ENCODE data around the gene NAPSA. TPM values are rescaled to one million over a fixed set of nuclear protein-coding genes. Genes with fewer than 3 reads are reported as not detected.

NAPSA gene
- total and polyA plus RNA-seq, 7 experiments from 2014 or later = 0.72 to 8.2 (median 3.6) TPM

- DNase-seq = peak in 7 of 9 donors; percentile 36 to 74 (median 57)
- Mint-ChIP-seq H3K27ac (peak overlapping the region; percentile 71 to 100 (median 99)), H3K27me3 (no peaks in the 10 kb centered on the region), H3K4me3 (peak overlapping the region; percentile 62 to 100 (median 96)), H3K36me3 (peaks cover 11 to 26% (median 16%) of the 10 kb centered on the region in 5 donors), H3K9me3 (no peaks in the 10 kb centered on the region), H3K4me1 (peaks cover 12 to 37% (median 24%) of the 10 kb centered on the region in 7 donors)
- ChIA-PET CTCF (no interaction called here), POLR2A (no interaction called here)
- no peak overlapping the region for H3K4me3 ChIP-seq (ENCODE audit: low read length)
- H3K27me3 ChIP-seq (ENCODE audit: control insufficient read depth in 2 of 2, insufficient read depth in 2 of 2, low read length in 2 of 2) = no peaks in the 10 kb centered on the region
- H3K4me1 ChIP-seq (ENCODE audit: control insufficient read depth in 2 of 2, insufficient read depth in 2 of 2, low read length in 2 of 2) = peaks cover 4 to 10% of the 10 kb centered on the region in 2 donors
- peak overlapping the region; percentile 100 for H3K27ac ChIP-seq (ENCODE audit: low read depth, low read length)
- peaks cover 0 to 51% (median 33%) of the 10 kb centered on the region in 3 experiments for H3K36me3 ChIP-seq (ENCODE audit: control insufficient read depth in 2 of 3, insufficient read depth in 3 of 3, low read length in 3 of 3)
- intact Hi-C loops (cut with micrococcal nuclease) = loop anchor here (2.0 to 5.0 kb wide), 2 partner anchors 54 to 735 kb away; partner anchors contain the start of genes RRAS (in 1 of the 2) and SCAF1 (in 1 of the 2)
- no peaks in the 10 kb centered on the region for H3K9me3 ChIP-seq (ENCODE audit: control insufficient read depth in 2 of 3, low read length in 3 of 3)
- peak; percentile 7 for ATAC-seq
Measured at GRCh38 chr19:50377051-50377461, 11.6 kb upstream of the NAPSA start.

GRCh38 chr19:50376166-50377050 lies 11.0 kb upstream of the NAPSA start, which contains the start of gene NR1H2:
Gene NR1H2 (plus strand): TSS chr19:50376457. CDS start chr19:50377606, 1,149 bp downstream.
- peak within 1 kb of the TSS; percentile 99 for H3K4me3 ChIP-seq (ENCODE audit: low read length)
- peak; percentile 89 to 97 (median 95) for DNase-seq
- Mint-ChIP-seq H3K27ac (peak within 1 kb of the TSS; percentile 99 to 100 (median 100)), H3K9me3 (no peaks in the 10 kb centered on the region), H3K4me1 (peaks cover 12 to 37% (median 24%) of the 10 kb centered on the region in 7 donors), H3K36me3 (peaks cover 11 to 24% (median 16%) of the 10 kb centered on the region in 5 donors), H3K4me3 (peak within 1 kb of the TSS; percentile 92 to 100 (median 98)), H3K27me3 (no peaks in the 10 kb centered on the region)
- ATAC-seq = peak; percentile 94
- H3K27me3 ChIP-seq (ENCODE audit: control insufficient read depth in 2 of 2, insufficient read depth in 2 of 2, low read length in 2 of 2) = no peaks in the 10 kb centered on the region
- intact Hi-C loops (cut with micrococcal nuclease) = loop anchor here (1.0 to 5.0 kb wide), 11 partner anchors 8 to 734 kb away; partner anchors contain the start of genes JOSD2 (in 2 of the 2), KCNC3 (in 2 of the 2), POLD1 (in 2 of the 2) and EMC10 (in 1 of the 2)
- no peaks in the 10 kb centered on the region for H3K9me3 ChIP-seq (ENCODE audit: control insufficient read depth in 2 of 3, low read length in 3 of 3)
- CTCF ChIA-PET = no interaction called here
- H3K27ac ChIP-seq (ENCODE audit: low read depth, low read length) = peak within 1 kb of the TSS; percentile 100
- H3K36me3 ChIP-seq (ENCODE audit: control insufficient read depth in 2 of 3, insufficient read depth in 3 of 3, low read length in 3 of 3) = peaks cover 0 to 44% (median 33%) of the 10 kb centered on the region in 3 experiments
- POLR2A ChIA-PET = interaction anchor here (0.6 to 2.7 kb wide), 10 partner anchors 8 to 500 kb away, joined by 3 to 19 read pairs (median 4); partner anchors contain the start of genes AKT1S1, JOSD2, MYBPC2 and POLD1
- H3K4me1 ChIP-seq (ENCODE audit: control insufficient read depth in 2 of 2, insufficient read depth in 2 of 2, low read length in 2 of 2) = peaks cover 4 to 10% of the 10 kb centered on the region in 2 donors

- no peaks in the 10 kb centered on the region for H3K27me3 Mint-ChIP-seq
- peaks cover 2 to 32% (median 27%) of the 10 kb centered on the region in 7 donors for H3K4me1 Mint-ChIP-seq
- H3K36me3 ChIP-seq (ENCODE audit: control insufficient read depth in 2 of 3, insufficient read depth in 3 of 3, low read length in 3 of 3) = peaks cover 0 to 4% (median 0%) of the 10 kb centered on the region in 3 experiments
- H3K36me3 Mint-ChIP-seq = peaks cover 0 to 3% (median 0%) of the 10 kb centered on the region in 5 donors
- no peaks in the 10 kb centered on the region for H3K27me3 ChIP-seq (ENCODE audit: control insufficient read depth in 2 of 2, insufficient read depth in 2 of 2, low read length in 2 of 2)
- no peak overlapping the region for H3K4me3 ChIP-seq (ENCODE audit: low read length)
- H3K27ac Mint-ChIP-seq = no peak overlapping the region
- POLR2A ChIA-PET = no interaction called here
- intact Hi-C loops (cut with micrococcal nuclease) = no loop called here
- no peak overlapping the region for H3K4me3 Mint-ChIP-seq
- ATAC-seq (no peak), DNase-seq (no peak)
- no peak overlapping the region for H3K27ac ChIP-seq (ENCODE audit: low read depth, low read length)
- CTCF ChIA-PET = no interaction called here
- no peaks in the 10 kb centered on the region for H3K9me3 ChIP-seq (ENCODE audit: control insufficient read depth in 2 of 3, low read length in 3 of 3)
- no peaks in the 10 kb centered on the region for H3K9me3 Mint-ChIP-seq
- peaks cover 1 to 4% of the 10 kb centered on the region in 2 donors for H3K4me1 ChIP-seq (ENCODE audit: control insufficient read depth in 2 of 2, insufficient read depth in 2 of 2, low read length in 2 of 2)
Measured at GRCh38 chr19:50371914-50372475, 6.6 kb upstream of the NAPSA start.

- POLR2A ChIA-PET = interaction anchor here (1.0 to 2.2 kb wide), 4 partner anchors 11 to 143 kb away, joined by 3 to 12 read pairs (median 5); partner anchors contain the start of genes JOSD2 and POLD1
- peak overlapping the region; percentile 68 to 97 (median 93) for H3K4me3 Mint-ChIP-seq
- ATAC-seq = peak; percentile 91
Measured at GRCh38 chr19:50368649-50369570, 3.5 kb upstream of the NAPSA start.

GRCh38 chr19:50362656-50363424 lies 2.6 kb downstream of the NAPSA start:
- H3K27me3 Mint-ChIP-seq = no peaks in the 10 kb centered on the region
- Histone ChIP-seq H3K27me3 (ENCODE audit: control insufficient read depth in 2 of 2, insufficient read depth in 2 of 2, low read length in 2 of 2) (no peaks in the 10 kb centered on the region), H3K36me3 (ENCODE audit: control insufficient read depth in 2 of 3, insufficient read depth in 3 of 3, low read length in 3 of 3) (no peaks in the 10 kb centered on the region), H3K4me1 (ENCODE audit: control insufficient read depth in 2 of 2, insufficient read depth in 2 of 2, low read length in 2 of 2) (peaks cover 7 to 27% of the 10 kb centered on the region in 2 donors), H3K4me3 (ENCODE audit: low read length) (no peak overlapping the region), H3K9me3 (ENCODE audit: control insufficient read depth in 2 of 3, low read length in 3 of 3) (no peaks in the 10 kb centered on the region), H3K27ac (ENCODE audit: low read depth, low read length) (no peak overlapping the region)
- peaks cover 0 to 4% (median 0%) of the 10 kb centered on the region in 11 donors for H3K9me3 Mint-ChIP-seq
- no peak for ATAC-seq
- intact Hi-C loops (cut with micrococcal nuclease) = loop anchor here in 1 of 2 donors (10.0 kb wide), 1 partner anchor 548 kb away; the partner anchor contains the start of genes FUZ and MED25
- CTCF ChIA-PET = interaction anchor here (0.6 kb wide), 1 partner anchor 175 kb away, joined by 3 read pairs; no protein-coding TSS in a partner anchor
- peaks cover 0 to 10% (median 0%) of the 10 kb centered on the region in 5 donors for H3K36me3 Mint-ChIP-seq
- DNase-seq = no peak
- POLR2A ChIA-PET = interaction anchor here (0.6 to 1.5 kb wide), 2 partner anchors 148 to 443 kb away, joined by 3 to 4 read pairs; partner anchors contain the start of gene JOSD2
- peak overlapping the region in 8 of 10 donors; percentile 16 to 76 (median 49) for H3K4me3 Mint-ChIP-seq
- peaks cover 30 to 84% (median 70%) of the 10 kb centered on the region in 7 donors for H3K4me1 Mint-ChIP-seq
- H3K27ac Mint-ChIP-seq = peak overlapping the region in 8 of 9 donors; percentile 17 to 93 (median 68)

More at GRCh38 chr19:50368649-50369570, 3.5 kb upstream of the NAPSA start:
- Histone ChIP-seq H3K27ac (ENCODE audit: low read depth, low read length) (peak overlapping the region; percentile 78), H3K4me3 (ENCODE audit: low read length) (peak overlapping the region; percentile 69), H3K9me3 (ENCODE audit: control insufficient read depth in 2 of 3, low read length in 3 of 3) (no peaks in the 10 kb centered on the region), H3K27me3 (ENCODE audit: control insufficient read depth in 2 of 2, insufficient read depth in 2 of 2, low read length in 2 of 2) (no peaks in the 10 kb centered on the region), H3K4me1 (ENCODE audit: control insufficient read depth in 2 of 2, insufficient read depth in 2 of 2, low read length in 2 of 2) (peaks cover under 1 to 4% of the 10 kb centered on the region in 2 donors), H3K36me3 (ENCODE audit: control insufficient read depth in 2 of 3, insufficient read depth in 3 of 3, low read length in 3 of 3) (no peaks in the 10 kb centered on the region)
- Mint-ChIP-seq H3K4me1 (peaks cover 8 to 45% (median 36%) of the 10 kb centered on the region in 7 donors), H3K9me3 (no peaks in the 10 kb centered on the region), H3K27me3 (no peaks in the 10 kb centered on the region), H3K36me3 (peaks cover 0 to 1% (median 0%) of the 10 kb centered on the region in 5 donors), H3K27ac (peak overlapping the region; percentile 60 to 97 (median 91))
- DNase-seq = peak; percentile 56 to 83 (median 74)
- CTCF ChIA-PET = interaction anchor here (0.6 to 2.9 kb wide), 11 partner anchors 9 to 986 kb away, joined by 3 to 11 read pairs (median 4); no protein-coding TSS in a partner anchor
- intact Hi-C loops (cut with micrococcal nuclease) = loop anchor here (1.0 to 10.0 kb wide), 7 partner anchors 7 to 554 kb away; partner anchors contain the start of genes FUZ (in 1 of the 2), MED25 (in 1 of the 2), NR1H2 (in 1 of the 2) and POLD1 (in 1 of the 2)
